Common myeloid progenitor, CD34-positive (primary cell): ENCODE data around the gene PROSER2.
A peak's percentile ranks its signal among the peaks of the same experiment; 100 is the strongest.

Experiments used
- CTCF ChIA-PET: fragments of 350-600 bp; sonication (Branson Sonifier 250); formaldehyde crosslinking; loops from one replicate; lab custom pipeline; 2021; ENCODE audit warnings: antibody characterized with exemption; lab: Charles Lee
- POLR2A ChIA-PET: fragments of 350-600 bp; sonication (Branson Sonifier 250); formaldehyde crosslinking; loops from one replicate; lab custom pipeline; 2021; ENCODE audit warnings: antibody characterized with exemption; lab: Charles Lee
- DNase-seq, 3 donors: peaks; one replicate each; pipeline versions ENCODE4 v3.0.0 to v3.0.0-alpha.2; 2013
- H3K27ac ChIP-seq, 2 experiments: 1 replicate in 1 of 2; 2 replicates in 1 of 2; pipeline ENCODE4 v1.7.0; 2013; ENCODE audit warnings: inconsistent platforms in 2 of 2, low read length in 2 of 2, mild to moderate bottlenecking in 2 of 2, low read depth in 1 of 2, moderate library complexity in 1 of 2; ENCODE audit not compliant: severe bottlenecking in 2 of 2, insufficient read depth in 1 of 2, poor library complexity in 1 of 2
- H3K27me3 ChIP-seq, 5 experiments: replicated peaks in 2 of 5; 1 replicate in 3 of 5; 2 replicates in 2 of 5; pipeline versions ENCODE4 v1.6.1 to v1.7.0; 2013; ENCODE audit warnings: low read length in 4 of 5, mild to moderate bottlenecking in 2 of 5, moderate library complexity in 2 of 5, inconsistent platforms in 1 of 5; ENCODE audit not compliant: insufficient read depth in 5 of 5, control insufficient read depth in 4 of 5
- H3K36me3 ChIP-seq, 4 experiments: 1 replicate in 2 of 4; 2 replicates in 2 of 4; pipeline versions ENCODE4 v1.6.1 to v1.7.0; 2013; ENCODE audit warnings: low read length in 3 of 4, control low read depth in 1 of 4, mild to moderate bottlenecking in 1 of 4; ENCODE audit not compliant: control insufficient read depth in 4 of 4, insufficient read depth in 4 of 4
- H3K4me1 ChIP-seq, 4 experiments: 1 replicate in 3 of 4; 2 replicates in 1 of 4; pipeline versions ENCODE4 v1.6.1 to v1.7.1; 2013; ENCODE audit warnings: low read length in 3 of 4, mild to moderate bottlenecking in 3 of 4, control low read depth in 1 of 4, inconsistent platforms in 1 of 4, moderate library complexity in 1 of 4; ENCODE audit not compliant: control insufficient read depth in 4 of 4, insufficient read depth in 4 of 4; ENCODE audit errors: control extremely low read depth in 1 of 4
- H3K4me3 ChIP-seq, 7 experiments: 1 replicate in 4 of 7; 2 replicates in 3 of 7; pipeline versions ENCODE4 v1.5.1 to v1.7.0; 2013; ENCODE audit warnings: mild to moderate bottlenecking in 7 of 7, low read length in 6 of 7, moderate library complexity in 6 of 7, inconsistent platforms in 2 of 7, low read depth in 2 of 7, control low read depth in 1 of 7; ENCODE audit not compliant: insufficient read depth in 4 of 7, control insufficient read depth in 1 of 7; ENCODE audit errors: extremely low read depth in 1 of 7
- H3K9me3 ChIP-seq, 5 experiments: 1 replicate in 4 of 5; 2 replicates in 1 of 5; pipeline versions ENCODE4 v1.6.1 to v1.7.1; 2013; ENCODE audit warnings: low read length in 4 of 5, mild to moderate bottlenecking in 2 of 5, inconsistent platforms in 1 of 5, low read depth in 1 of 5, moderate library complexity in 1 of 5; ENCODE audit not compliant: control insufficient read depth in 4 of 5, insufficient read depth in 2 of 5; ENCODE audit errors: control extremely low read depth in 1 of 5
- WGBS: methylation state at CpG from one replicate; pipeline ENCODE4 v1.1.5; 2013; ENCODE audit not compliant: insufficient coverage; 5-methylcytosine and 5-hydroxymethylcytosine counted together

PROSER2 gene

DNA sequence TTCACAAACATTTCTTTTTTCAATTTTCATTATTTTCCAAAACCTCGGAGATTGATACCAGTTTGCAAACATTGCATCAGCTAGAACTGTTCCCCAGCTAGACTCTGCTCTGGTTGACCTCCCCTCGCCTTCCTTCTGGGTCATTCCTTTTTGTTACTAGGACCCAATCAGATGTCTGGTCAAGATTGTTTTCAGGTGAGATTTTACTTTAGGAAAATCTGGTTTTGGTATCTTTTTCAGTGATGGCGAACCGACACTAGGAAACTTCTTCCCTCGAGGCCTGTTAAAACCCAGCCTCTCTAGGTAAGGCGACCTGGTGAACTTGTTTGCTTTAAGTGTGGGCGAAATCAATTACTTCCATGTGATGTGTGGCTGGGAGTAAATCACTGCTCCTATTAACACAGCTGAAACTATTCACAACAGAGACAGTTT is 8.4 kb downstream of the PROSER2 start:
- WGBS = 96% methylated on average over 4 of the region's 7 CpGs
- Histone ChIP-seq H3K27me3 (no peaks in the 10 kb centered on the region), H3K4me3 (no peak overlapping the region), H3K27ac (no peak overlapping the region), H3K36me3 (no peaks in the 10 kb centered on the region), H3K4me1 (peaks cover 0 to 4% (median 2%) of the 10 kb centered on the region in 4 experiments), H3K9me3 (no peaks in the 10 kb centered on the region)
- ChIA-PET POLR2A (no interaction called here), CTCF (interaction anchor here (1.1 to 1.5 kb wide), 3 partner anchors 8 to 48 kb away, joined by 3 to 4 read pairs (median 3); no protein-coding TSS in a partner anchor)
- DNase-seq = no peak

- WGBS = 94% methylated on average over 2 of the region's 5 CpGs
- H3K27ac ChIP-seq = no peak overlapping the region
- no peaks in the 10 kb centered on the region for H3K36me3 ChIP-seq
- peaks cover 0 to 4% (median 2%) of the 10 kb centered on the region in 4 experiments for H3K4me1 ChIP-seq
- no peaks in the 10 kb centered on the region for H3K27me3 ChIP-seq
- H3K4me3 ChIP-seq = no peak overlapping the region
- DNase-seq = no peak
- no peaks in the 10 kb centered on the region for H3K9me3 ChIP-seq
- ChIA-PET CTCF (interaction anchor here (1.5 kb wide), 1 partner anchor 18 kb away, joined by 3 read pairs; no protein-coding TSS in a partner anchor), POLR2A (no interaction called here)
Observed at GRCh38 chr10:11832042-11832441, 8.9 kb downstream of the PROSER2 start.

- H3K27ac ChIP-seq = no peak overlapping the region
- no peaks in the 10 kb centered on the region for H3K36me3 ChIP-seq
- WGBS = 57% methylated on average over 4 of the region's 6 CpGs
- ChIA-PET POLR2A (interaction anchor here (0.6 kb wide), 1 partner anchor 40 kb away, joined by 5 read pairs; no protein-coding TSS in a partner anchor), CTCF (interaction anchor here (0.7 to 1.9 kb wide), 3 partner anchors 14 to 41 kb away, joined by 3 to 4 read pairs (median 3); no protein-coding TSS in a partner anchor)
- DNase-seq = peak in 2 of 3 donors; percentile 23 to 36
- H3K27me3 ChIP-seq = no peaks in the 10 kb centered on the region
- no peak overlapping the region for H3K4me3 ChIP-seq
- peaks cover 0 to 8% (median 2%) of the 10 kb centered on the region in 4 experiments for H3K4me1 ChIP-seq
- H3K9me3 ChIP-seq = no peaks in the 10 kb centered on the region
Observed at GRCh38 chr10:11835061-11835460, 11.9 kb downstream of the PROSER2 start.

DNA sequence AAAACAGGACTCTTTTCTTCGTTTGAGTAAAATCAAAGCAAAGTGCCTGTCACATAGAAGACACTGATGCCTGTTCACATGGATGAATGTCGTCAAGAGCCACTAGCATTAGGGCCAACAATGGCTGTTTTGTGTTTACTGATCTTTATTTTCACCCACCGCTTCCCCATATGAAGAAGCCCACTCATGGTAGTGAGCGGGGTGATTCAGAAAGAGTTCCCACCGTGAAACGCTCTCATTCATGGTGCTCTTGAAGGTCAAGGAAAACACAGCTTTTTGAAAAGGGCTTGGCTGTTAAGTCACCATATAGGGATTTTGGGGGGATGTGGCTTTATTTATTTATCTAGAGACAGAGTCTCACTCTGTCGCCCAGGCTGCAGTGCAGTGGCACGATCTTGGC is 12.5 kb downstream of the PROSER2 start:
- Histone ChIP-seq H3K9me3 (no peaks in the 10 kb centered on the region), H3K4me3 (no peak overlapping the region), H3K27ac (no peak overlapping the region), H3K27me3 (no peaks in the 10 kb centered on the region), H3K4me1 (peaks cover 0 to 8% (median 2%) of the 10 kb centered on the region in 4 experiments), H3K36me3 (no peaks in the 10 kb centered on the region)
- 93% methylated on average over 7 of the region's 8 CpGs for WGBS
- POLR2A ChIA-PET = no interaction called here
- CTCF ChIA-PET = interaction anchor here (0.7 to 1.9 kb wide), 2 partner anchors 13 to 34 kb away, joined by 3 to 4 read pairs; no protein-coding TSS in a partner anchor
- no peak for DNase-seq

- no peaks in the 10 kb centered on the region for H3K27me3 ChIP-seq
- H3K4me3 ChIP-seq = no peak overlapping the region
- no peaks in the 10 kb centered on the region for H3K9me3 ChIP-seq
- H3K27ac ChIP-seq = no peak overlapping the region
- H3K36me3 ChIP-seq = no peaks in the 10 kb centered on the region
- DNase-seq = no peak
- WGBS = 90% methylated on average over 15 of the region's 17 CpGs
- peaks cover 0 to 8% (median 3%) of the 10 kb centered on the region in 4 experiments for H3K4me1 ChIP-seq
- CTCF ChIA-PET = interaction anchor here (1.0 to 2.5 kb wide), 4 partner anchors 9 to 25 kb away, joined by 3 to 8 read pairs (median 4); no protein-coding TSS in a partner anchor
- POLR2A ChIA-PET = interaction anchor here (0.6 kb wide), 1 partner anchor 72 kb away, joined by 3 read pairs; no protein-coding TSS in a partner anchor
Observed at GRCh38 chr10:11837372-11838161, 14.4 kb downstream of the PROSER2 start.

- DNase-seq = no peak
- H3K27me3 ChIP-seq = no peaks in the 10 kb centered on the region
- POLR2A ChIA-PET = no interaction called here
- CTCF ChIA-PET = interaction anchor here (0.7 to 2.5 kb wide), 3 partner anchors 10 to 16 kb away, joined by 3 to 8 read pairs (median 4); no protein-coding TSS in a partner anchor
- no peak overlapping the region for H3K27ac ChIP-seq
- H3K36me3 ChIP-seq = no peaks in the 10 kb centered on the region
- 99% methylated on average over 7 of the region's 8 CpGs for WGBS
- H3K4me1 ChIP-seq = peaks cover 0 to 8% (median 3%) of the 10 kb centered on the region in 4 experiments
- H3K9me3 ChIP-seq = no peaks in the 10 kb centered on the region
- no peak overlapping the region for H3K4me3 ChIP-seq
Observed at GRCh38 chr10:11838298-11838852, 15.2 kb downstream of the PROSER2 start.
